Kidney (tissue), 14 donors: ENCODE data around the gene NEDD1. TPM values are rescaled to one million over a fixed set of nuclear protein-coding genes. Genes with fewer than 3 reads are reported as not detected.

Source experiments
- DNase-seq, 5 donors: peaks; one replicate each; pipeline ENCODE4 v3.0.0-alpha.2; 2013 to 2020
- FAIRE-seq: peaks from 2 replicates; lab custom pipeline; 2012; peaks lifted over from hg19 to GRCh38; lab: Jason Lieb, UNC
- H3K27ac ChIP-seq, 2 donors: one replicate each; pipeline ENCODE4 v1.7.0; 2013; ENCODE audit warnings: low read depth in 2 of 2, low read length in 2 of 2, inconsistent platforms in 1 of 2
- H3K27me3 ChIP-seq: one replicate; pipeline ENCODE4 v1.7.1; 2013; ENCODE audit warnings: low read length, inconsistent platforms; ENCODE audit not compliant: control insufficient read depth, insufficient read depth
- H3K36me3 ChIP-seq, 3 donors: one replicate each; pipeline versions ENCODE4 v1.7.0 to v1.7.1; 2013; ENCODE audit warnings: low read length in 3 of 3, control low read depth in 1 of 3, inconsistent platforms in 1 of 3; ENCODE audit not compliant: insufficient read depth in 3 of 3, control insufficient read depth in 2 of 3
- H3K4me1 ChIP-seq, 3 donors: one replicate each; pipeline versions ENCODE4 v1.7.0 to v1.7.1; 2013; ENCODE audit warnings: low read length in 3 of 3, inconsistent platforms in 1 of 3, low read depth in 1 of 3; ENCODE audit not compliant: control insufficient read depth in 2 of 3, insufficient read depth in 2 of 3
- H3K4me3 ChIP-seq, 3 donors: one replicate each; pipeline versions ENCODE4 v1.7.0 to v1.8.1; 2013; ENCODE audit warnings: low read length in 3 of 3, control low read depth in 1 of 3, inconsistent platforms in 1 of 3
- H3K9ac ChIP-seq, 3 donors: one replicate each; pipeline versions ENCODE4 v1.7.0 to v1.7.1; 2013; ENCODE audit warnings: low read length in 3 of 3, control low read depth in 1 of 3, inconsistent platforms in 1 of 3
- H3K9me3 ChIP-seq, 3 donors: one replicate each; pipeline versions ENCODE4 v1.7.0 to v1.7.1; 2013; ENCODE audit warnings: low read length in 3 of 3, control low read depth in 1 of 3, inconsistent platforms in 1 of 3; ENCODE audit not compliant: control insufficient read depth in 2 of 3, insufficient read depth in 1 of 3
- intact Hi-C: fragments of 100-400 bp; cut with DNase I; formaldehyde crosslinking; loops from one replicate; pipeline ENCODE4 v1.11.1; 2022
- polyA plus RNA-seq: library from polyadenylated mRNA; stranded (reverse); fragments of 350-450 nt; fragmentation: Illumina TruSeq; extraction: RNeasy Lipid Tissue Mini Kit (QIAGEN cat#74804); gene quantifications from one replicate; pipeline ENCODE4 v1.2.3, GENCODE V29; 2014; ENCODE audit warnings: low read depth, low replicate concordance; ENCODE audit not compliant: insufficient read depth
- total RNA-seq: library from RNA; stranded (reverse); fragmentation: NEBNext Ultra II Directional; extraction: Animal tissue kit (Norgen Biotek cat#: 25700); gene quantifications from one replicate; pipeline ENCODE4 v1.2.1, GENCODE V29; 2021
- TF ChIP-seq, protein P1 (sequence below): IDR thresholded peaks from 3 replicates; pipeline ENCODE4 v1.5.1; 2012; ENCODE audit warnings: mild to moderate bottlenecking, moderate library complexity, borderline replicate concordance; ENCODE audit not compliant: insufficient read depth; ENCODE audit errors: extremely low read depth
- donor health status: control.
- donor health status: control.
- donor health status: control.
- donor health status: control.
- donor health status: control.
- donor health status: DM: yes; HTN: yes; CAD: no.
- donor health status: Normal renal cell carcinoma (clear cell type).

NEDD1 gene
- total and polyA plus RNA-seq, 2 donors from 2014 or later, result 4.2 to 14.3 TPM

DNA sequence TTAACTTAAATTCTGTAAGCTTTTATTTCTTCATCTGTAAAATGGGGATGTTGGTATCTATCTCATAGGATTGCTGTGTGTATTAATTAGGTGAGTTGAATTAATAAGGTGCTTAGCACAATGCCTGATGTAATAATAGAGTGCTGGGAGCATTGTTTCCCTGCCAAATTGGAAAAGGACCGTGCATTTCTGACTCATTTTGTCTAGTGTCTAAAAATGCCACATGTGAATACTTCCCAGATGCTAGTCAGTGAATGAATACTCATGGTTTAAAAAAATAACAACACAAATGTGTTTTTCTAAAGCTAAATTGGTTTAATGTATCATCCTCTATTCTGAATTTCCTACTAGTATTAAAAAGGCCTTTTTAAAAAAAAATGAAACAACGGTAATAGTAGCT is 45.4 kb upstream of the NEDD1 start:
- Histone ChIP-seq H3K4me3 (no peak overlapping the region), H3K4me1 (no peaks in the 10 kb centered on the region), H3K27me3 (no peaks in the 10 kb centered on the region), H3K36me3 (no peaks in the 10 kb centered on the region), H3K9ac (no peak overlapping the region), H3K27ac (no peak overlapping the region), H3K9me3 (no peaks in the 10 kb centered on the region)
- FAIRE-seq (no peak), DNase-seq (no peak)
- TF ChIP-seq, protein P1, sequence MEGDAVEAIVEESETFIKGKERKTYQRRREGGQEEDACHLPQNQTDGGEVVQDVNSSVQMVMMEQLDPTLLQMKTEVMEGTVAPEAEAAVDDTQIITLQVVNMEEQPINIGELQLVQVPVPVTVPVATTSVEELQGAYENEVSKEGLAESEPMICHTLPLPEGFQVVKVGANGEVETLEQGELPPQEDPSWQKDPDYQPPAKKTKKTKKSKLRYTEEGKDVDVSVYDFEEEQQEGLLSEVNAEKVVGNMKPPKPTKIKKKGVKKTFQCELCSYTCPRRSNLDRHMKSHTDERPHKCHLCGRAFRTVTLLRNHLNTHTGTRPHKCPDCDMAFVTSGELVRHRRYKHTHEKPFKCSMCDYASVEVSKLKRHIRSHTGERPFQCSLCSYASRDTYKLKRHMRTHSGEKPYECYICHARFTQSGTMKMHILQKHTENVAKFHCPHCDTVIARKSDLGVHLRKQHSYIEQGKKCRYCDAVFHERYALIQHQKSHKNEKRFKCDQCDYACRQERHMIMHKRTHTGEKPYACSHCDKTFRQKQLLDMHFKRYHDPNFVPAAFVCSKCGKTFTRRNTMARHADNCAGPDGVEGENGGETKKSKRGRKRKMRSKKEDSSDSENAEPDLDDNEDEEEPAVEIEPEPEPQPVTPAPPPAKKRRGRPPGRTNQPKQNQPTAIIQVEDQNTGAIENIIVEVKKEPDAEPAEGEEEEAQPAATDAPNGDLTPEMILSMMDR, result no peak
- intact Hi-C loops, result no loop called here

DNA sequence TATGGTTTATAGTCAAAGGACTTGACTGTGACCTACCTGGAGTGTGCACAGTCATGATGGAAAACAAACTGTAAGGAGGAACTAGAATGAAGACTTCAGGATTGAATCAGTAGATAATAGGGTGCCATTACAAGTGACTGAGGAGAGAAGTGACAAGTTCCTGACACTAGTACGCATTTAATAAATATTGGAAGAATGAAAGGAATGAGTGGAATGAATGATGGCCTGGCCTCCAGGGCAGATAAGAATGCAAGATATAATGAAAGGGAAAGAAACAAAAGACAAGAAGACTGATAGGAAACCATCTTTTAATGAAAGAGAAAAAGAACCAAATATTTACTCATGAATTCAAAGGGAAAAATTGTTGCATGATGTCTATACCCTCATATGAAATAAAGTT is 44.7 kb upstream of the NEDD1 start:
- TF ChIP-seq, protein P1, result no peak
- H3K27me3 ChIP-seq, result no peaks in the 10 kb centered on the region
- no peaks in the 10 kb centered on the region for H3K9me3 ChIP-seq
- no peak overlapping the region for H3K4me3 ChIP-seq
- no peaks in the 10 kb centered on the region for H3K4me1 ChIP-seq
- no peak overlapping the region for H3K27ac ChIP-seq
- FAIRE-seq (no peak), DNase-seq (no peak)
- no peaks in the 10 kb centered on the region for H3K36me3 ChIP-seq
- intact Hi-C loops, result no loop called here
- no peak overlapping the region for H3K9ac ChIP-seq

DNA sequence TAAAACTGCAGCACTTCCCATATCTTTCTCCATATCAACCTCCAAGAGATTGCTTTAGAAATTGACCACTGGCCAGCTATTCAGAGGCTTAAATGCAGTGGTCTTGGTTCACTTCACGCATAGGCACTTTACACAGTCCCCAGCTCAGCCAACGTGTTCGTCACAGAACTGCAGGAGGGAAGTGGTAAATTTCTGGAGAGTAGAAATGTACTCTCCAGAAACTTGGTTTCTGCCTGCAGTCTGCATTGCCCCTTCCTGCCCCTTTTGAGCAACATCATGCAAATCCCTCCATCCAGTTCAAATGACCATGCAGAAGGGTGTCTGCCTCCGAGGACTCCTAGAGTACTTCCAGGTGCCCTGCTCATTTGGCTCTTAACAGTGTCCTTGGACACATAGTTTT is 42.7 kb upstream of the NEDD1 start:
- no peak for DNase-seq
- Histone ChIP-seq H3K4me1 (no peaks in the 10 kb centered on the region), H3K4me3 (no peak overlapping the region), H3K27ac (no peak overlapping the region), H3K36me3 (no peaks in the 10 kb centered on the region), H3K9ac (no peak overlapping the region), H3K9me3 (no peaks in the 10 kb centered on the region), H3K27me3 (no peaks in the 10 kb centered on the region)
- TF ChIP-seq, protein P1, result no peak
- FAIRE-seq, result no peak
- intact Hi-C loops, result no loop called here

DNA sequence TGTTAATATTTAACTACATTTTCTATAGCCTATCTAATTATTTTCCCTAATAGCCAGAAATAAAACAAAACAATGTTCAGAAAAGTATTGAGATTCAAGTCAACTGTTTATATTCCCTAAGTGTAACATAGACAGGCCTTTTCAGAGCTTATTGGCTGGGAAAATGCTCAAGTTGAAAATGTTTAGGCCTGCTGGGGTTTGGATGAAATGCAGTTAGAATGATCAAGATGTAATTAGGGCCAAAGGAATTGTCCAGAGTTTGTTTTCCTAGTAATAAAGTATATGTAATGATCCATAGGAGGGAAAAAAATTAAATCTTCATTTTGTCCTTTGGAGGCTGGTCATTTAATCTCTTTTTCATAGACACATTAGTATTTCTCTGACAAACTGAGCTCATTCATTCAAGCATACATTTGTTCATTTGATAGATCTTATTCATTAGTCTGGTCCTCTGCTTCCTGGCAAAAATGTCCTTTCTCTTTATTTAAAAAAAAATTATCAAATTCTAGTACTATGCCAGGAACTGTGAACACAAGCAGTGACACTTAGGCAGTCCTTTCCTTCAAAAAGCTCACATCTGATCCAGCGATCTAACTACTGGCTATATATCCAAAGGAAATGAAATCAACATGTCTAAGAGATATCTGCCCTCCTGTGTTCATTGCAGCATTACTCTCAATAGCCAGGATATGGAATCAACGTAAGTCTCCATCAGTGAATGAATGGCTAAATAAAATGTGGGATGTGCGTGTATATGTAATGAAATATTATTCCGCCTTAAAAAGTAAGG is 40.1 kb upstream of the NEDD1 start:
- intact Hi-C loops, result no loop called here
- Histone ChIP-seq H3K27ac (no peak overlapping the region), H3K36me3 (no peaks in the 10 kb centered on the region), H3K9me3 (no peaks in the 10 kb centered on the region), H3K27me3 (no peaks in the 10 kb centered on the region), H3K9ac (no peak overlapping the region), H3K4me1 (no peaks in the 10 kb centered on the region), H3K4me3 (no peak overlapping the region)
- TF ChIP-seq, protein P1, result no peak
- DNase-seq (no peak), FAIRE-seq (no peak)
